HG03039 (cell line): ENCODE results near the gene UBALD1.

ENCODE experiments used
- ATAC-seq: cut with Tn5 transposase; IDR thresholded peaks from one replicate; pipeline ENCODE4 v1.9.1; 2021; ENCODE audit warnings: mild to moderate bottlenecking, moderate library complexity; ENCODE audit not compliant: unreplicated experiment

The UBALD1 gene

DNA sequence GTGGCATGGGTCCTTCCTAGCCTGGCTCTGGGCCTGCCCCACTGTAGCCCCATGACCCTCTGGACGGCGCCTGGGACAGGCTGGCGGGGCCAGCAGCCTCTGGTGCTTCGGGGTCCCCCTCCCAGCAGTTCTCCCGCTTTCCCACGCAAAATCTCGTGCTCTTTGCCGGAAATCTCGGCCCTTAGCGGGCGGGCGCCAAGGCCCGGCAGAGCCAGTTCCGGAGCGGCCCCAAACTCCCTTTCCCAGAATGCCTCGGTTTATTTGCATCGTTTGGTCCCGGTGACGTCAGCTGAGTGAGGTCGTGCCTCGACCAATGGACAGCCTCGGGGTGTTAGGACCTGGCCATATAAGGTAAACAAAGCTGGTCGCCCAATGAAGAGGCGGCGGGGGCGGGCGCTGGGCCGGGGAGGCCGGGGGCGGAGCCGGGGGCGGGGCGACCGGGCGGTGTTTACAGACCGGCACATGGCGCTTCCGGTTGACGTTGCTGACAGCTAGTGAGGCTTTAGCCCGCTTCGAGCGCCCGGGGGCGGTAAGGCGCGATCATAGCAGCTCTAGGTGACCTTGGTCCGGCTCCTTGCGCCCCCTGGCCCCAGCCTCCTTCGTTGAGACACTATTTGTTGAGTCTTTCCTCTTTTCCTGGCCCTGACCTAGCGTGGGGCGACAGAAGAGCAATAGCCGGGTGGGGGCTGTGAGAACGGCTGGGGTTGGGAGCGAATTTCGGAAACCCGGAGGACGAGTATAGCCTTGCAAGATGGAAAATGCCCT, 1.5 kb upstream of the UBALD1 start:
- ATAC-seq: peak; percentile 64

DNA sequence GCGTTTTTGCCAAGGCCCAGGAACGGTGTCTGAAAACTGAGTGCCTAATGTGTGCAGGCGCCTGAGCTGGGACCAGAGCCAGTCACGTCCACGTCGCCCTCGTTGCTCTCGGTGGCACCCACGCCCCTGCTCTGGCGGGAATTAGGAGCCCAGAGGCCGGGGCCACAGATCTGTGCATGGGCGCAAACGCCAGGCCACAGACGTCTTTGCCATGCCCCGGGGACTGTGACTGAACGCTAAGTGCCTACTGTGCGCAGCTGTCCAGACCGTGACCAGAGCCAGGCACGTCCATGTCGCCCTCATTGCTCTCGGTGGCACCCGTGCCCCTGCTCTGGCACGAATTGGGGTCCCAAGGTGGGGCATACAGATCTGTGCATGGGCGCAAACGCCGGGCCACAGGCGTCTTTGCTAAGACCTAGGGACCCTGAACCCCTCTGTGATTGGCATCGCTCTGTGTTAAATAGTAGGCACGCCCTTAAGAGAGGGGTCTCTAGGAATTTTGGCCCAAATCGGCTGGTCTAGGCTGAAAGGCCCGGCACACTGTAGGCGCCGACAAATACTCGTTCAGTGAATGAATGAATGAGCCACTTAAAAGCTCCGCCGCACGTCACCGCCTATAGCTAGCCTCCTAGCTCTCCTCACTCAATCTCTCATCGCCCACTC, 827 bp upstream of the UBALD1 start:
- ATAC-seq: no peak

DNA sequence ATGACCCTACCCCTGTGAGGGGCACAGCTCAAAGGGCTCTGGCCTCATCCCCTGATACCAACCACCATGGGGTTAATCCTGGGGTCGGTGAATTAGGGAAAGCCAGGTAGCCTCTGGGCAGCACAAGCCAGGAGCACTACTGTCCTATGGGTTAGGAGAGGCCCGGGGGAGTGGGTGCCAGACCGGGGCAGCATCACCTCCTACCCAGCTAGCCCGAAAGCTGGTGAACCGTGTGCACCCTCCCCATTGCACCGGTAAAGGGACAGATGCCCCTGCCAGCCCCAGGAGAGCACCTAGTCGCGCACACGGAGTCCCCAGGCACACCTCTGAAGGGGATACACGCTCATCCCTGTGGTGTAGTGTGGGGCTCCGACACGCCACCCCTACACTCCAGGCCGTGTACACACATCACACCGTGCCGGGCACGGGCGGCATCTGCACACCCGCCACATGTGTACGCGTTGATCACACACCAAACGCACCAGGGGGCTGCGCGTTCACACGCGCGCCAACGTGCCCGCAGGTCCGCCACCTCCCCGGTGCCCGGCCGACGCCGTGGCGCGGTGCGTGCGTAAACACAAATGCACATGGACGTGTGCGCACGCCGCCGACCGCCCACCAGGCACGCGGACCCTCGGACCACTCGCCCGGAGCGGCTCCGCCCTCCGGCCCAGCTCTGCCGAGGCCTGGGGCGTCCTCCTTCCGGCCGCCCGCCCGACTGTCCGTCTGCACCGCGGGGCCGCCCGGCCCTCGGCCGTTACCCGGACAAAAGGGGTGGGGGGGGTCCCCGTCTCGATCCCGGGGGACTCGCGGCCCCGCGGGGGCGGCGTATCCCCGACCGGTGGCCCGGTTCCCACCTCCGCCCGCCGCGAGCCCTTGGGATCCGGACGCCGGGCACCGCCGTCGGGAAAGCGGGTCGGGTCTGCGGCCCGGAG, 785 bp downstream of the UBALD1 start:
- no peak for ATAC-seq

DNA sequence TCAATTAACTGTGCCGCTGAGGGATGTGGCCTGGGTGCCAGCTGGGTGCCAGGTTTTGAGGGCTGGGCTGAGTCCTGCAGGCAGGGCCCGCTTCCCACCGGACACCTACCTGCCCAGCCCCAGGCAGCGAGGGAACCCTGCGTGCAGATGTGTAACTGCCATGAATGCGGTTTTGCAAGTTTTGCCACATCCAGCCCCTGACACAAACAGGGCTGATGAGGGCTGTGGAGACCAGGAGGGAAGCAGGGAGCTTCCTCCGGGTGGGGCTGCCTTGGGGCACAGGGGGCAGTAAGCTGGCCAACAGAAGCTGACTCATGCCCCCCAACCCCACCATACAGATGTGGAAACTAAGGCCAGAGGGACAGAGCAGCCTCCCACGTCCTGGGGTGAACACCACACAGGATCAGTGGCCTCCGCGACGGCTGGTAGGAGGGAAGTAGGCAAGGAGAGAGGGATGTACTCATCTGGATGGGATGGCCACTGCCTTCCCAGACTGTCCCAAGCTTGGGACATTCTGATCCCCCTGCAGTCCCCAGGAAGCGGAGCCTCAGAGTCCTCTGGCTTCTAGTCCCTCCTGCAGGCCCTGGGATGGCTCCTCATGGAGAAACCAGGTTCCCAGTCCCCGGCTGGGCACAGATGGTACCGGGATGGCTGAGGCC, 1.6 kb downstream of the UBALD1 start:
- no peak for ATAC-seq

DNA sequence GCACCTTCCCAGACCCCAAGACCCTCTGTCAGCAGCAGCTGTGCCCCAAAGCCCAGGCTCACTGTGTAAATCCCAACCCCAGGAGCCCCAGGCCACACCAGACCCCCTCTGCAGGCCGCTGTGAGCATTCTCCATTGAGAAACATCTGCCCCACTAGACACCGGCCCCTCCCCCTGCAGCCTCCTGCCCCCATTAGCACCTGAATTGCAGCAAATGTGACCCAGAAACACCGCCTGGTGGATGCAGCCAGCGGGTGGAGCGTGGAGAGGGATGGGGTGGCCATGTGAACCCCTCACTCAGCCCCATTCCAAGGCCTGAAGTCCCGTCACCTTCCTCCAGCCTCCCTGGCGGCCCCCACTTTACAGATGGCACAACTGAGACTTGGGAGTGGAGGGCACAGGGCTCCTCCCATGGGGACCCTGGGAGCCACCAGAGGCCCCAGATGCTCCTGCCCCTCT, 2.2 kb downstream of the UBALD1 start:
- ATAC-seq: no peak

DNA sequence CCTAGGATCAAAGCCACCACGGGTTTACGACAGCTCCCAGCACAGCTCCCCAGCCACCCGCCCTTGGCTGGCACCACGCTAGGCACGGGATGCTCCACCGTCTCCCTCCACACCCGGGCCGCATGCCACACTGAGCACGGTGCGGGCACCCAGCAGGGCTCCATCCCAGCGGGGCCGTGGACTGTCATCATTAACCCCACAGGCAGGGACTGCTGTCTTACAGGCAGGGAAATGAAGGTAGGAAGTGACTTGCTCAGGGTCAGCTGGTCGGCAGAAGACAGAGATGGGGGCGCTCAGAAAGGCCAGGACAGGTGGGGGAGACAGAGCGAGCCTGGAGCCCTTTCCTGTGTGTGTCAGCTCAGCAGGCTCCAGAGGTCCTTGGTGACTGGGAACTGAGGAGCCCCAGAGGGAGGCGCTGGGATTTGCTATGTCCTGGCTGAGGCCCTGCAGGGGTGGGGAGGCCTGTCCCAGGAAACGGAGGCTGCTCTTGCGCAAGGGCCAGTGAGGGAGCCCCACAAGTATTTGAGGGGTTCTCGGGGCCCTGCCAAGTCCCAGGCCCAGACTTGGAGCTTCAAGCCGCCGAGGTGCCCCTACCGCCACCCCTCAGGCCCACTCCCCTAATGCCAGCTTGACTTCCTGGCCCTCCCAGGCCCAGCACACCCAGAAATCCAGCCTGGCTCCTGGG, 3.2 kb downstream of the UBALD1 start:
- ATAC-seq: no peak

DNA sequence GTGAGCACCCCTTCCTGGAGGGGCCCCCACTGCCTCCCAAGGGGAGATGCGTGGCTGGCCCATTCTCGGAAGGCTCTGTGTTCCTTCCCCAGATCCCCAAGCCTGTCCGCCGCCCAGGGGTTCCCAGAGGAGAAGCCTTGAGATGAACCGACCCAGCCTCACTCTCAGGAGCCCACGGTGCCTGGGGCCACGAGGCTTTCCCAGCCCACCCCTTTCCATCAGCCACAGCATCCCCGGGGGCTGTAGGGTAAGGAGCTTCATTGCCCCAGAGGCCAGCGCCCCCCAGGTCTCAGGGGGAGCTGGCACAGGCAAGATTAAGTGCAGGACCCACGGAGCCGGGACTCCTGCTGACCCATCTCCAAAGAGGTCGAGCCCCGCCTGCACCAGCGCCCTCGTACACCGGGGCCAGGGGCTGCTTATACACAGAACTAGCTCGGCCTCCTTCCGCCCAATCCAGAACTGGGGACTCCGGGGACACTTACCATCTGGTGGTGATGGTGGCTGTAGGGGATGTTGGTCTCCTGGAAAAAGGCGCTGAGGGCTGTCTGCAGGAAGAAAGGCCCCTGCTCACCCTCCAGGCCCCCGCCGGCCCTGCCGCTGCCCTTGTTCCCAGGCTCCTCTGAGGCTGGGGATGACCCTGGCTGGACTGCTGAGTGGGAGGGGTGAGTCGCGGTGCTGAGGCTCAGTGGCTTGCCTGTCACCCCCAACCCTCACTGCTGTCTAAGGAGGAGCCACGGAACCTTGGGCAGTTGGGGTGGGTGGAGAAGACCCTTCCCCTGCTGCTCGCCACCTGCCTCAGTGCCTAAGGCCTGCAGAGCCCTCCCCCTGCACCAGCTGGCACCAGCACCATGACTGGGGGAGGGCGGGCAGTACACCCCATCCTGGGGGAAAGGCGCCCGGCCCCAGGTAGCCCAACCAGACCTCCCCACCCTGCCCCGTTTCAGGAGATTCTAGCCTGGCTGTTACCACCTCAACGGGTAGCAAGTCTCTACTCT, 4.4 kb downstream of the UBALD1 start:
- no peak for ATAC-seq

DNA sequence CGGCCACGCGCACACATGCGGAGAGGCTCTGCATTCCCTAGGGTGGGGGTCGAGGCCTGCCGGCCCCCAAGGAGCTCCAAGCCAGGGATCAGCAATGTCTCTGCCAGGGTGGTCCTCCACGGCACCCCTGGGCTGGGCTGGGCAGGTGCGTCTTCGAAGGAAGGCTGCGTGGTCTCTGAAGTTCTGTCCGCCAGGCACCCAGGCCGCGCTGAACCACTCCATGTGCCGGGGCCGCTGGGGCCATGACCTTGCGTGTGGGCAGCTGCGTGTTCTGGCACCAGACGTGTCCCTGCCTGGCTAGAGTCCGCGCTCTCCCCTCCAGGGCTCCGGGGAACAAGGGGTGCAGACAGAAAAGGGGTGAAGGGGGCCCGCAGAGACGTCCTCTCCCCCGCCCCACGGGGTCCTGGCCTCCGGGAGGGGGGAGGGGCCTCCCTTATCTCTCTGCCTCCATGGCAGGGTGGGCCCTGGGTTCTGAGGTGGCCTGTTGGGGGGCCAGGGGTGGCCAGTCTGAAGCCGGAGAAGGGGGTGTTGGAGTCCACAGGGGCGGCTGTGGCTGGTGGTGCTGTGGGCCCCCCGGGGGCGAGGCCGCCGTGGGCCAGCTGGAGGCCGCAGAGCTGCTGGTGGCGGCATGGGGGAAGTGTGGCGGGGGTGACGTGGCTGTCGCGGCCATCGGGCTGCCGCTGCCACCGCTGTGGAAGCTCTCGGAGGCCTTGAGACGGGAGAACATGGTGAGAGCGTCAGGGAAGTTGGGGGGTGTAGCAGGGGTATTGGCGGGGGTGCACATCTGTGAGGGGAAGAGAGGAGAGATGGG, 5.3 kb downstream of the UBALD1 start:
- ATAC-seq: no peak

DNA sequence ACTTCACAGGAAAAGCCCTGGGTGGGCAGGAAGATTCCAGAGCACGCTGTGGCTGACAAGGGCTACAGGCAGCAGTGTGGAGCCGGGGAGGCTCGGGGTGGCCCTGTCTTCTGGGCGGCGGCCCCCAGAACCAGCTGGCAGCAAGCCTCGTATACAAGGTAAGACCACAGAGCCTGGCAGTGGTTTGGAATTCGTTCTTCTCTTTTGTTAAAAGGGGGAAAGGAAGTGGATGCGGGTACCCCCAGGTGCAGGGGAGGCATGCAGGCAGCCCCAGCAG, 6.0 kb downstream of the UBALD1 start:
- no peak for ATAC-seq

DNA sequence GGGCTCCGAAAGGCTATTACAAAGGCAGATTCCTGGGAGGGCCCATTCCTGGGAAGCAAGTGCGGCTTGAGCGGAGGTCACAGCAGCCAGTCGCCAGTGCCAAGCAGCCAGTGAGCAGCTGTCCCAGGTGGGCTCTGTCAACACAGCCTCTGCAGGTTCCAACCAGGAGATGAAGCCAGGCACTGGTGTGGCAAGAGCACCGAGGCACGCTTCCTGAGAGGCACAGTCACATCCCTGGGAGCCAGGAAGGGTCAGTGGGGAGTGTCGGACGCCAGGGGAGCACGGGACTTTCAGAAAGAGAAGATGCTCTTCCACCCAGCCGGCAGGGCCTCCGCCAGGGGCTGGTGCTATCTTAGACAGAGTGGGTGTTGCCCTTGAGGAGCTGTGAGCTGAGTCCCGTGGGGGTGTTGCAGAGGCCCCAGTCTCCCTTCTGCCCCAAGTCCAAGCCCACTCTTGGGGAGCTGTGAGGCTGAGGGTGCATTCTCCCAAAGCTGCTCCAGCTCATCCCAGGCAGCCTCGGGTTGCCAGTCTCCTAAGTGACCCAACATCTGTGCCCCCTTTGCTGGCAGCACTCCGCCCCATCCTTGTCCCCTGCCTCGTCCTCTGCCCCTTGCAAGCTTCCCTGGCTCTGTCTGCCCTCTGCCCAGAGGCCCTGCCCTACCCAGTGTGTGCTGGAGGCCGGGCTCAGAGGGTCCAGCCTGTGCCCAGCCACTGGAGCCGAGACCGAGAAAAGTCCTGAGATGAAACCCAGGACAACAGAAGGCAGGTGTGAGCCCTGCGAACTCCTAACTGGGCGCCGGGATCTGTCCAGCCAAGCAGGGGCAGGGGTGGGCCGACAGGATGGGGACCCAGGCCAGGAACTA, 6.6 kb downstream of the UBALD1 start:
- ATAC-seq: no peak

DNA sequence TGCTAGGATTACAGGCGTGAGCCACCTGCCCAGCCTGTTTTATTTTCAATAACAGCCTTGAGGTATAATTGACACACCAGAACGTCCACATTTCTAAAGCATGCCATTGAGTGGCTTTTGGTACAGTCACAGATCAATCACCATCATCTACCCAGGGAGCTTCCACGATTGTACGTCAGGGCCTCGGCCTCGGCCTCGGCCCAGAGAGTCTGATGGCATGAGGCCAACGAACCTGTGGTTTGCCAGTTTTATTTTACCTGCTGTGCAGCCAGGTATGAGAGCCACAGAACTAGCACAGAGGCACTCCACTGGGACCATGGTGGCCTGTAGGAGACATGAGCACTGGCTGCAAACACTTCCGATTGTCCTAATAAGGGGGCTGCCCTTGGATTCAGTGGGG, 8.3 kb downstream of the UBALD1 start:
- ATAC-seq: no peak

DNA sequence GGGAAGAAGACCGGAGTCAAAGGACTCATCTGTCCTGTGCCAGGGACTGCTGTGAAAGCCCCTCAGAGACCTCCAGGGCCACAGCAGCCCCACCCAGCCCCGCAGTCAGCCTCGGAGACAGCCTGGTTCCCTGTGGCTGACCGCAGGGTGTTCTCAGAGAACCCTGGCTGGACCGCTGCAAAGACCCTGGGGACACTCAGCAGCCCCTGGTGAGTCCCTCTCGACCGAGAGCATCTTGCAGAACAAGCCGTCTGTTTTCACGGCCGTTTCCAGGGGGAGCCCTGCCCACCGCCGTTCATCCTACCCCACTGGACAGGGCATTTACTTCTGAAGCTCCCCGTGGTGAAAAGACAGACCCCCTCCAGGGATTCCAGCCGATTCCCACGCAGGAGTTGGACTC, 10.3 kb downstream of the UBALD1 start:
- no peak for ATAC-seq

DNA sequence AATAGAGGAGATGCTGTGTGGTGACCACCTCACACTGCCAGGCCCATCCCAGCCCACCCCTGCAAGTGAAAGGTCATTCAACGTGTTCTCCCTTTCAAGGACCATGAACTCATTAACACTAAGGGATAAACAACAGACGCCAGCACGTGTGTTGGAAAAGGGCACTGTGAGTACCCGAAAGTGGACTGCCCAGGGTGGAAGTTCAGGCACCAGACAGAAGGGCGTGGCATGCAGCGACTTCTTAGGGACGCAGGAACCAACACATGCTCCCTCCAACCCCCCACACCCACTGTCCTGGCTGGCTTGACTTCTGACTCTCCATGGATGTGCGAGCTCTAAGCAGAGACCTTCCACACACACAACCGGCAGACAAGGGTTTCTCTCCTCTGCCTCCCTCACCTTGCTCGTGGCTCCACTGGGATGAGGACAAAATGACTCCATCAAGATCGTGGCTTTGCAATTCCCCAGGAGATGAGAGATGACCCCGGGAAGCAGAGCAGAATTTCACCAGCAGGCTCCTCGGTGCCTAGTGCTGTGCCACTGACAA, 11.0 kb downstream of the UBALD1 start:
- ATAC-seq: no peak

DNA sequence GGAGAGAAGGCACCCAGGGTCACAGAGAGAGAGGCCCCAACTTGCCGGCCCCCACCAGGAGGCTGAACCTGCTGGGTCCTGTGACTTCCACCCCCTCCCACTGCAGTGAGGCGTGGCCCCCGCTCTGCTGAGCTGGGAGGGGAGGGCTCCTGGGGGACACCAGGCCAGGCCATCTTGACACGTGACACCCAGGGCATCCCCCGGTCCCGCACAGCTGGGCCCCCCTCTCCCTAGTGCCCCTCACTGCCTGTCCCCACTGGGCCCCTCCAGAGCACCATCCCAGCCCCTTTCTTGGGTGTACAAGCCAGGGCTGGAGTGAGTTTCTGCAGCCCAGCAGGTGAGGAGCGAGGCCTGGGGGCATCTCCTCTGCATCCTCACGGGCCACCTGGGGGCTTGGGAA, 12.4 kb downstream of the UBALD1 start:
- ATAC-seq: no peak

DNA sequence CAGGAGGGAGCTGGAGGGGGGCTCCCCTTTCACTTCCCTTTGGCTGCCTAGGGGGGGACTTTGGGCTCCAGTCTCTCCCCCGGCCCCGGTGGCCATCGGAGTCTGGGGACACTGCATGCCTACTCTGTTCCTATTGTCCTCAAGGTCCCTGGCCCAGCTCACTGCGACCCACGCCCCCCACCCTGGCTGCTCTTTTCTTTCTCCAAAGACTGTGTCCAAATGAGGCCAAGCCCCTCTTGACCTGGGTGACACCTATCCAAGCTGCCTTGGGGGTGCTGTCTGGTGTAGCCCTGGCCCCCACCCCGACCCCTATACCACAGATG, 12.9 kb downstream of the UBALD1 start:
- ATAC-seq: no peak

DNA sequence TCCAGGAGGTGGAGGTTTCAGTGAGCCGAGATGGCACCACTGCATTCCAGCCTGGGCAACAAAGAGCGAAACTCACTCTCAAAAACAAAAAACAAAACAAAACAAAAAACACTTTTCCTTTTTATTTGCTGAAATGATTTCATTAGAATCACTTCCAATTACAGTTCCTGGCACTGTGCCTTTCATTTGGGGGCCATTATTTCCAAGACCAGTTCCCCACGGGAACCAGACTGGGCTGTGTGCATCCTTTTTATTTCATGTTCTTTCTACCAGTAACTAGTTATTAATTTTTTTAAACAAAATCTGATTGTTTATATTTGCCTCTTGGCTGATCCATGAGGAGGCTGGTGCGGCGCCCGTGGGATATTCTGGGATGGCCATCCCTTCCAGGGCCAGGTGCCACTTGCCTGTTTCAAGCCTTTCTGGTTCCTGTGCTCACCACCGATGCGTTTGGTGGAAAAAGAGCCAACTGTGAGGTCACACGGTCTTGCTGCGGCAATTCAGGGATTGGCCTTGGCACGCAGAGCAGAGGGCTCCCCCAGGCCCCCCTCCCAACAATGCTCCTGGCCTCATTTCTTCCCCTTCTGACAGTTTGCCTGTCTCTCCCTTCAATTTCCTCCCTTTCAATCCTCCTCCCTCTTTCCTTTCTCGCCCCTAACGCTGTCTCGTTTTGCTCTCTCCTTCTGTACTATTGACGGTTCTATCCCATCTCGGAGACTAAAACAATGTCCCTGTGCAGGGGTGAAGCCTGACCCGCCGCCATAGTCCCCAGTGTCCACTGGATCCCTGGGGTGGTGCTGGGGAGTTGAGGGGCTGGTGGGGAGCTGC, 13.4 kb downstream of the UBALD1 start:
- no peak for ATAC-seq

DNA sequence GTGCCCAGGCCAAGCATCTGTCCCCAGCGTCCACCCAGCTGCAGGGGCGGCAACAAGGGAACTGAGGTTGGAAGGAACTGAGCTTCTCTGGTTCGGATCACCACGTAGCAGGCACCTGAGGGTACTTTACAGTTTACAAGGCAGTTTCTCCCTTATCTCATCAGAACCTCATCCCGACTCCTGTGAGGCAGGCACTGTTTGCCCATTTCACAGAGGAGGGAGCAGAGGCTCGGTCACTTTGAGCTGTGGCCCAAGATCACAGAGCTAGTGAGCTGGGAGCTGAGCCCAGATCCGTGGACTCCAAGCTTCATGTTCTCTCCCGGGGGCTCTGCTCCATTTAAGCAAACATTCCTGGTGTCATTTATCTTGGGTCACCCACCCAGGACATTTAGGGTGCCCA, 15.1 kb downstream of the UBALD1 start:
- no peak for ATAC-seq
